HG03439 (cell line): ENCODE measurements around the gene KRT34.
"Not testable (repeated sequence)": the region's sequence is repeated elsewhere in the genome, so short reads cannot be mapped to it uniquely, and the experiment has no call there.

ENCODE experiments used
- ATAC-seq: cut with Tn5 transposase; IDR thresholded peaks from one replicate; pipeline ENCODE4 v1.9.1; 2021; ENCODE audit warnings: mild to moderate bottlenecking, moderate library complexity; ENCODE audit not compliant: unreplicated experiment

Gene KRT34

DNA sequence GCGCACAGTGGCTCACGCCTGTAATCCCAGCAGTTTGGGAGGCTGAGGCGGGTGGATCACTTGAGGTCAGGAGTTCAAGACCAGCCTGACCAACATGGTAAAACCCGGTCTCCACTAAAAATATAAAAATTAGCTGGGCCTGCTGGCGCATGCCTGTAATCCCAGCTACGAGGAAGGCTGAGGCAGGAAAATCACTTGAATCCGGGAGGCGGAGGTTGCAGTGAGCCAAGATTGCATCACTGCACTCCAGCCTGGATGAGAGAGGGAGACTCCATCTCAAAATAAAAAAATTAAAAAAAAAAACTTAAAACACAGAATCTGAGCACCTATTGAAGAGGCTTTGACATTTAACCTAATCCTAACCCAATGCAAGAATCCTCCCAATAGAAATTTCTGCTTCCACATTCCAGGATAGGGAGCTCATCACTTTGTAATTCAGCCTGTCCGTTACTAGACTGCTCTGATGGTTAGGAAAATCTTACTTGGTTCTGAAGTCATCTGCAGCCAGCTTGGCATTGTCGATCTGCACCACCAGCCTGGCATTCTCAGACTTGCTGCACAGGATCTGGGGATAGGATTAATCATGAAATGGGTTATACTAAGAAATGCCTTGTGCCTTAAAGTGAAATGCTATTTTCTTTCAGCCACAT is 14.6 kb downstream of the KRT34 start:
- ATAC-seq: no peak

DNA sequence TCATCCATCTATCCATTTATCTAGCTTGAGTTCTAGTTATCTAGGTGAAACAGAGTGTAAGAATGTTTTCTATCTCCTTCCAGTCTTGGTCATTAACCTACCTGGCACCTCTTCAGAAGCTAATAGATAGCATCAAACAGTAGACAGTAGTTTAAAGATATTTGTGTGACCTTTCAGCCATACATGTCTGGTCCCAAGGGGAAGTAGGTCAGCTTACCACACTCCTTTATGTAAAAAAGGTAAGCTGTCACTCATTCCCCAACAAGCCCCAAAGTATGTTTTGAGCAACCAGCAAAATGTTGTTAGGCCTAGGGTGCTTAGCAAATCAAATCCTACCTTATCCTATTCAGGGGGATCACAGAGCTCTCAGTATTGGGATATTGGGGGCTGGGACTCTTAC is 16.0 kb downstream of the KRT34 start:
- no peak for ATAC-seq

DNA sequence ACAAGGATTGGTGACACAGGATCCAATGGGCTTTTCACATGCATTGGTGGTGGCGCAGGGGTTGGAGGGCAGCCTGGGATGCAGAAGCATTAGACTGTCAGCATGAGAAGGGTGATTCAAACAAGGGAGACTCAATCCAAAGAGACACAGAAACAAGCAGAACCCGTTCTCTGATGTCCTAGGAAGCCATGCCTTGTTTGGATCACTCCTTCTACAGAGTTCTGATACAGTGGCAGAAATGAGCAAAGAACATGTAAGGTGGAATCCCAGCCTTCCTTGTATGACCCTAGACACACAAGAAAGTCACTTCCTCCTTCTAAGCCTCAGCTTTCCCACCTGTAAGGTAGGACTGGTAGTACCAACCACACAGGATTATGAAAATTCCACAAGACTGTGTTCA is 18.2 kb downstream of the KRT34 start:
- ATAC-seq: no peak

DNA sequence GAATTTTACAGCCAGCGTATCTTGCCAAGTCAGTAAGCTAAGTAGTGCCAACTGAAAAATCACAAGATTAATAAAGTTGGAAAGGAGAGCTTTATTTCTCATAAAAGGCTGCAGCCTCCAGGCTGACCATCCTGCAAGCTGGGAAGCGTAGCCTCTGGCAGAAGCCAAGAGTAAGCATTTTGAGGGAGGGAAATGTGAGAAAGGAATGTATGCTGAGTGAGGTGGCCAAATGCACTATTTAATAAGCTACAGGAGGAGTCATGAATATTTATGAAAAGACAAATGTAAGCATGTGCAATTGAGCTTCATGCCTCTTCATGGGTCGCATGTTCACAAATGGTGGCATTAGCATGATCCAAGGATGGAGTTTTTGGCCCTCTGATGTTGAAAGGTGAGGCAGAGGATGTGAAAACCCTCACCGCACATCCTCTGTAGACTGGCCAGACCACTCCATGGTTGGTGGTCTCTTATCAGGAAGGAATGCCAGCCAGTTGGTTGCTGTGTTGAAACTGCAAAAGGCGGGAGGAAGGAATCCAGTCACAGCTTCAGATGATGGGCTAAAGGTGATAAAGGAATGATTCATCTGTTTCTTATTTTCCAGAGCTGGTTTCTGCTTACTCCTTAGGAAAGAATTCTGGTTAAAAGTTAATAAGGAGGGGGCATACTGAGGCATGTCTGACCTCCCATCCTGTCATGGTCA is 21.7 kb downstream of the KRT34 start:
- ATAC-seq: no peak

- no peak for ATAC-seq
These were observed 27.6 kb downstream of the KRT34 start for GRCh38 chr17:41354536-41354935.

DNA sequence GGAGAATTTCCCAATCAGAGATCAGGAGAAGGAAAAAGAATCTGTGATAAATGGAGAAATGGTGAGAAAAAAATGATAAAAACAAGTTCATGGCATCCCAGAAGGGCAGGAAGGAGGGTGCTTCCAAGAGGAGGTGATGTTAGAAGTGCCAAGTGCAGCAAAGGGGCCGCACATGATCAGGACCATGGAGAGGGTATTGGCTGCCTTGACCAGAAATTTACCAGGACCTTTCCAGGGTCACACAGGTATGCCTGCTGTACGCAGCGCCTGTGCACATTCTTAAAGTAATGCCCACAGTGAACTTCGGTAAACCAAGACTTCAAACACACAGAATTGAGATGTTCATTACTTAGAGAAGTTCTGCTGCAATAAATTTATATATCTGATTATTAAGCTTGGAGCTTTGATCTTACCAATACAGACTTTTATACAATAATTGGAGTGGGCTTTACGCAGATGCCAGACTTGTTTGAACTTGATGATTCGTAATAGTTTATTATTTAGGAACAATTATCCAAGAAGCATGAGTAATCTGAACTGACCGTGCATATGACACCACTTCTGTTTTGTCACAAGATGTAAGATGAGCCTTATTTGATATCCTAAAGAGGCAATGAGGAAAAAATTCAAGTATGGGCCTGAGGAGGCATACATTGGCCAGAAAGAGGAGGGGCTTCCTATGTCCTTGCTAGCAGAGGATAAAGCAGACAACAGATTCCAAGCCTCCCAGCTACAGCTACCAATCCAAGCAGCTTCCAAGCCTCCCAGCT is 29.3 kb downstream of the KRT34 start:
- ATAC-seq: no peak

DNA sequence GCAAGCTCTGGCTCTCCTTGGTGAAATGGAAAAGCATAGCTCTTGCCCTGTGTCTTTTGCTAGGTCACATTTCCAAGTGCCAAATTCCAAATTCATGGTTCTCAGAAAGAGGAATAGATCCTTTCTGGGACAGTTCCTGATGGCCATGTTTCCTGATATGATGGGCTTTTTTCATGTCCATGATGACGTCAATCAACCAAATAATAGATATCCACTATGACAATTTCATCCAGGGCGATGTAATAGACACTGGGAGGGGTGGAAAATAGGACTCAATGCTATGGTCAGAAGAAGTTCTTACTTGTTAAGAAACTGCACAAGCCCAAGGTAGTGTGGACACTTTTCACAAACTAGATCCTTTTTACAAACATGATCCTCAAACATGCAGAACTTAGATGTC is 30.9 kb downstream of the KRT34 start:
- no peak for ATAC-seq

DNA sequence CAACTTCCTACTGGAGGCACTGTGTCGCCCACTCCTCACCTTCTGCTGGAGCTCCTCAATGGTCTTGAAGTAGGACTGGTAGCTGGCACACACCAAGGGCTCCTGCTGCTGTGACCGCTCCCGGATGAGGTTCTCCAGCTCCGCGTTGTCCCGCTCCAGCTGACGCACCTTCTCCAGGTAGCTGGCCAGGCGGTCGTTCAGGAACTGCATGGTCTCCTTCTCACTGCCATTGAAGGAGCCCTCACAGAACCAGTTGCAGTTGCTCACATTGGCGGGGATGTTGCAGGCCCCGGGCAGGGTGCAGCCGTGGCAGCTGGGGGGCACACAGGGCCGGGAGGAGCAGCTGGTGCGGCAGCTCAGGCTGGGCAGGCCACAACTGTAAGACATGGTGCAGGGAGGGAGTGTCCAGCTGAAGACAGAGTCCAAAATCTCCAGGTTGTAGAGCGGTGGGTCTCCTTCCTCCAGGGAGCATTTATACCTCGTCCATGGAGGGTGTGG is 31.7 kb downstream of the KRT34 start, which contains the start of gene KRT33A:
TSS of gene KRT33A (minus strand) at position 448 of the 498 bp plus-strand sequence. CDS start at position 387, 61 bp downstream.
- not testable (repeated sequence) for ATAC-seq

GRCh38 chr17:41347869-41348760 is 34.0 kb downstream of the KRT34 start:
- no peak for ATAC-seq

DNA sequence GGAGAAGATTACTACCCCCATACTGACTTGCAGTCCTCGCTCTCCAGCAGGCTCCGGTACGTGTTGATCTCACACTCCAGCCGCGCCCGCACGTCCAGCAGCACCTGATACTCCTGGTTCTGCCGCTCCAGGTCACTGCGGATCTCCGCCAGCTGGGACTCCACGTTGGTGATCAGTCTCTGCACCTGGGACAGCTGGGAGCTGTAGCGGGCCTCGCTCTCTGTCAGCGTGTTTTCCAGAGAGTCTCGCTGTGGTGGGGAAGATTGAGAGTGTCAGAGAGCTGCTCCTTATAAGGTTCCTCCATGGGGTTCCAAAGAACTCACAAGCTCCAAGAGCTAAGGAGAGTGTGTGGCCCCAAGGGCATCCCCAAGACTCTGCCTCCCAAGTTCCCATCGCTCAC is 35.7 kb downstream of the KRT34 start:
- not testable (repeated sequence) for ATAC-seq

DNA sequence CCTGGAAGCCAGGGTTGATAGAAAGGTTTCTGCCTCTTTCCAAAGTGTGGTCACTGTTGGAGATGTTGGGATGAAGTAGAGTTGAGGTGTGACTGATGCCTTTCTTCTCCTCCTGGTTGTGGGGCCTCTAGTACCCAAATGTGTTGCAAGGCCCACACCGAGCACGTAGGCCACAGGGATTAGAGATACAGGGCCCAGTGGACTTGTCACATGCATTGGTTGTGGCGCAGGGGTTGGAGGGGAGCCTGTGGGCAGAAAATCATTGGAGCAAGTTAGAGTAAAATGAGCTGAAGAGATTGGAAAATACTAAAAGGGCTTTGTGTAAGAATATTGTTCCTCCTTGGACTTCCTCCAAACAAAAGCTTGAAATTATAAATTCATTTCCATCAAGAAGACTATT is 36.1 kb downstream of the KRT34 start:
- no peak for ATAC-seq

- ATAC-seq: no peak
These were observed 39.1 kb downstream of the KRT34 start for GRCh38 chr17:41343029-41343428.

DNA sequence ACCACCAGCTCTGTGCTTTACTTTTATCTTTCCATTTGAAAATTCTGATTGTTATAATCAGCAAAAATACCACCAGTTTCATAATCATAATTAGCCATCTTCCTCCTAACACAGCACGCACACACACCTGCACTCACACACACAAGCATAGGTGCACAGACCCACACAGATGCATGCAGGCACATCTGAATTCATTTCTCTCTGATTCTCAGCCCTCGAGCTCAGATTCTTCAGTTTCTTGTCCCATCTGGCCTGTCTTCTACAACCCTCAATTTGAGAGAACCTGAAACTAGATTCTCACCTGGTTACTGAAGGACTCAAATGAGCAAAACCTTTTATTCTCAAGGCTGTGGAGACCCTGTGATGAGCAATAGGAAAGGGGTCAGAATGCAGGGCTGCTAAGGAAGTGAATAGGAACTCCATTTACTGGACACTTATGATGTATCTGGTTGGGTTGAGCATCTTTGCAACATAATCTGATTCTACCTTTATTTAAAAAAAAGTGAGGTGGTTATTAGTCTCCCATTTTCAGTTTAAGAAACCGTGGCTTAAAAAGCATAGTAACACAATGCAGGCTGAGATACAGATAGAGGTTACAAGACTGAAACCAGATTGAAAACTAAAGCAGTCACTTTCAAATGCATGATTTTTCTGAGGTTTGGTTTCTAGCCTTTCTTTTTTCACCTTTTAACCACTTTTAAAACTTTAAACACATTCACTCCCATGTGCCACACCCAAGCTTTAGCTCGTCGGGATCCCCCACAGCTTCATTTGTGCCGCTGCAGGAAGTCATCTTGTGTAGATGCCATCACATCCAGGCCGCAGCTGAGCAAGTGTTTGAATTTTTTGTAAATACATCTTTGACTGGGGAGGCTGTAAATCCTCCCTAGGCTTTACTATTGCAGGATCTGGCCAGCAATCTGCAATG is 40.9 kb downstream of the KRT34 start:
- no peak for ATAC-seq

- ATAC-seq: no peak
These were observed 41.6 kb downstream of the KRT34 start for GRCh38 chr17:41340494-41340893.

GRCh38 chr17:41339571-41340172 is 42.4 kb downstream of the KRT34 start:
- no peak for ATAC-seq

- no peak for ATAC-seq
These were observed 43.1 kb downstream of the KRT34 start for GRCh38 chr17:41338961-41339485.

- no peak for ATAC-seq
These were observed 46.4 kb downstream of the KRT34 start for GRCh38 chr17:41335747-41336146.

- no peak for ATAC-seq
These were observed 47.5 kb downstream of the KRT34 start for GRCh38 chr17:41334385-41335305.
